GM19043 (cell line): ENCODE results near the gene ENOX1.

Source experiments
- ATAC-seq: cut with Tn5 transposase; IDR thresholded peaks from one replicate; pipeline ENCODE4 v1.9.1; 2021; ENCODE audit warnings: low read depth; ENCODE audit not compliant: unreplicated experiment

ENOX1 gene

DNA sequence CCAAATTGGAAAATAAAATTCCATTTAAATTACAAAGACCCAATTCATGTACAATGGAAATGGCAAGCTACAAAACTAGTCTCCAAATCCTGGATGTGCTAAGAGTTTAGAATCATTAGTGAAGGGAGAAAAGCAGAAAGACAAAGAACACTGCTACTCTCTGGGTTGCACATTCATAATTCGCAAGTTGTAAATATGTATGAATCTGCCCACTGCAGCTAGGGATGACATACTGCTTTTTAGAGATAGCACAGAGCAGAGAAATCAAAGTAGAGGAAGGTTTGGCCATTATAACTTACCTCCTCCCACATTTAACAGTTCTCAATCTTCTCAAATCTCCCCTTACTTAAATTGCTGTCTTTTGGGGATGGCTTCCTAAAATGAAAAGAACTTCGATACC lies 231.1 kb downstream of the ENOX1 start:
- ATAC-seq: no peak

DNA sequence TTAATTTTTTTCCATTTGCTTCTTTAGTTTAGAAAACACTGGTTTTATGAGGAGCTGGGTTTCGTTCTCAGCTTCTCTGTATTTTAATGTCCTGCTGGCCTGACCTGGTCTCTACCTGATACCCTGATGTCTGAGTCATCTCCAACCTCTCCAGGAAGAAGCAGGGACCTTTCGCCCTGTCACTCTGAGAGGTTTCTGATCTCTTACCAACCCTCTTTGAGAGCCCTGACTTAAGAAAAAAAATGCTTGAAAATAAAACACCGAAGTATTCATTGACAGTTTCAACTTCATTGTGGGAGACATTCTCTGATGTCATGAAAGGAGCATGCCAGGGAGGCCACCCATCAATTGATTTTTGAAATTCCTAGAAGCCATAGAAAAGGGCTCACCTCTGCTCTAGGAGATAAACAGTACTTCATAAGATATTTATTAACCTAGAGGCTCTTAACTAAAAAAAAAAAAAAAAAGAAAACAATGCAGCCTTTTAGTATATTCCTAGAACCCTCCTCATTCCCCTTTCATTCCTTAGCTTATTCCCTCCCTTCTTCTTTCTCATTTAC lies 234.8 kb downstream of the ENOX1 start:
- no peak for ATAC-seq

DNA sequence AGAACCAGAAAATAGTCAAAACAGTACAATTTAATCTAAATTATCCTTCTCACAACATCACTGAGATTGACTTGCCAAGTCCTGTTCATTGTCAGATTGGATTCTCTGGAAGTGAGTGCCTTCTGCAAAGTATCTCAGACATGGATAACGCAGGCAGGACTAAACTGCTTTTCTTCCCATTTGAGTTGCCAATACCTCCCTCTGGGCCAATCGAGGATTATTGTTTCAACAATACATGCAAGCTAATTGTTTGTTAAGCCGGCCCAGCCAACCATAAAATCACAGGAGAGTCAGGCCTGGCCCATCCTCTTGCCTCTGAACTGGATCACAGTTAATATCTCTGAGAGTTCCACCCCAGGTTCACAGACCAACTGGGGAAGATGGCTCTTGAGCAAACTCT lies 240.0 kb downstream of the ENOX1 start:
- no peak for ATAC-seq

DNA sequence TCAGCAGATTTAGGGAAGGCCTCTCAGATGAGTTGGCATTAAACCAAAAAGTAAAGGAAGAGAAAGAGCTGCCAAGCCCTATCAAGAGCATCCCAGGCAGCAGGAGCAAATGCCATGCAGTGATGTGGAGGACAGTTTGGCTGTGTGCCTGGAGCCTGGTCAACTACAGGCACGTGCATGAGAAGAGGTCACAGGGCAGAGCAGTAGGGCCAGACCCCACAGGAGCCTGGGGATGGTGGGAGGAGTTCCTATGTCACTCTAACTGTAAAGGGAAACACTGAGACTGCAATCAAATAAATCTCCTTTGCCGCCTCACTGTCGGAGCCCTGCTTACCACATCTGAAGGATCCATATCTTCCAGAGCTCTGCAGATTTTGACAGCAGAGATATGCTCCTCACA lies 240.5 kb downstream of the ENOX1 start:
- no peak for ATAC-seq

DNA sequence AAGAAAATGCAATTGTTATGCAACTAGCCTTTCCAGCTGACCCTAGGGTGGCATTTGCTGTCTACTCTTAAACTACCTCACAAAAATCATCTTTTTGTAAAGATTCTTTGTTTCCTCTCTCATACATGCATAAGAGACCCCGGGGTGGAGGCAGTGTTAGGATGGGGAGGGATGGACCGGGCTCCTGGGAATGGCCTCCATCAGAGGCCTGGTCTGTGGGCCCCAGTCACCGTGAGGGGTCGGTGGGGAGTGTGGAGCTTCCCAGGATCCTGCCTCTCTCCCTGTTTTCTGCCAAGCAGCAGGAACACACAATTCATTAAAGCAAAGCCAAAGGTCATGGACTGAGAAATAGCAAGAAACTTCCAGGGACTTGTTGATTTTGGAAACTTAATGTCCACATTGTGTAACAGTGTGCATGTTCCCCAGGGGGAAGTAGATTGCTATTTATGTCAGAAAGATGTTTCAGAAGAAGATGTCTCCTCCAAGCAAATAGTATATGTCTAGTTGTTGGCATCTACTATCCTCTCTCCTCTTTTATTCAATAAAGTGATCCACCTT lies 241.4 kb downstream of the ENOX1 start:
- no peak for ATAC-seq

DNA sequence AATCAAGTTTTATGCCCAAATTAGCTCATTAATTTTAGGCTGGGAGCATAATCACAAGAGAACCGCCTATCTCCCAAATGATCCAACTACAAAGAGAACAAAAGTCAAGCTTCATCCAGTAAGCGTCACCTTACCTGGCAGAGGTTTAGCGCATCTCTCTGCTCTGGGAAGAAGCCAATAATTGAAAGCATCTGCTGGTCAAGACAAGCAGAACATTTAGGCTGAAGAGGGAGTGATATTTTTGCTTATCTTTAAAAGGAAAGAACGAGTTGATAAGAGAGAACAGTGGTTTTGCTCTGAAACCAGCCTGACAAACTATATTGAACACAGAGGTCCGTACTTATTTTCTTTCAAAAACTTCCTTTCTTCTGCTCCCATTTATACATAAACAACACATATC lies 242.1 kb downstream of the ENOX1 start:
- ATAC-seq: no peak

DNA sequence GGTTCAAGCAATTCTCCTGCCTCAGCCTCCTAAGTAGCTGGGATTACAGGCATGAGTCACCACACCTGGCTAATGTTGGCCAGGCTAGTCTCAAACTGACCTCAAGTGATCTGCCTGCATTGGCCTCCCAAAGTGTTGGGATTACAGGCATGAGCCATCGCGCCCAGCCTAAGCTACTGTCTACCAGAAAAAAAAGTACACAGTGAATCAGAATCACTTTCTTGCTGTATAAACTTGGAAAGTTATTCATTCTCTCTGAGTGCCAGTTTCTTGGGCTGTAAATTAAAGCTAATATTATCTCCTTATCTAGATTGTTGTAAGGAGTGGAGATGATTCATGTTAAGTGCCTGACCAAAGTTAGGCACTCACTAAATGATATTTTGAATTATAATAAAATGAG lies 242.8 kb downstream of the ENOX1 start:
- ATAC-seq: no peak

DNA sequence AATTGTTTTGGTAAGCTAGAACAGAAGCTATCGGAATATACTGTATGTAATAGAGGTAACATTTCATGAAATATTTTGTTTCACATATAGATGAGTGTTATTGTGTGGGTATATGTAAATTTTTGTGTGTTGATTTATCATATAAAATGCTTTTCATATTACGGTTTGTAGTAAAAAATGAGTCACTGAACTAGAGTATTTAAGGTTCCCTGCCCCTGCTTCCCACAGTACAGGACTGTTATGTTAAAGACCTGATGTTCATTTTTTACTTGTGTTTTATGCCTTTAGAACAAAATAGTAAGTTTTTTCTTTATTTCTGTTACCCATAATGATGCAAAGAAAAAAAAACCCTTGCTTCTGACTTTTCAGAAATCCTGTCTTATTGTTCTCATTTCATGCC lies 243.4 kb downstream of the ENOX1 start:
- ATAC-seq: no peak

DNA sequence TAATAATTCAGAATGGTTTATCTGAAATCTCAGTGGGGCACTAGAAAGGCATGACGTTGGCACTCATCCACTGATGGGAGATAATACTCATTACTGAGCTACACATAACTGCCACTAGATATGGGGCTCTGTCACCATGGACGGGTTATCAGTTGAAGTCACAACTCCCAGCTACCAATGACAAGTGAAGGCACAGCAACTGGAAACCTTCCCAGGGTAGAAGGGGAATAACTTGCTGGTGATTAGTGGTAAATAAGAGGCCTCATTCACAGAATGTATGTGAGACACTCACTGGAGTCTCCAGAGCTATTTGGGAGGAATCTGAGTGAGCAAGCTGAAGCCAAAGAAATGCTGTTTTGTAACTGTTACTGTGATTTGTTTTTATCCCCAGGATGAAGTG lies 249.6 kb downstream of the ENOX1 start:
- no peak for ATAC-seq

DNA sequence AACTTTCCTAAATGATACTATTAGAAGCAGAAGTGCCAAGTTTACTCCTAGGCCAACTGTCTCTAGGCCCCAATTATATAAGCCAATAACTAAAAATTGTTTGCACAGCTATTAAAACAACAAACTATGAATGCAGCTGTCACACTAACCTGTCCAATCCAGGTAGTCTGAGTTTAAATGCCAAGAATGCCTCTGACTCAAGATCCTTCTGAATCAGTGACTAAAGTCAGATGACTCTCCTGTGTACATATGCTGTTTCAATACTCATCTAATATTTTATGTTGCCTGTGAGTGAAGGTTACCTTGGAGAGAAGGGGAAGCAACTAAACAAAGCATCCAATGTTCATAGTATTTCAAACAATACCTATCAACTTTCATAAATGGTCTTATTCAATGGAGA lies 257.0 kb downstream of the ENOX1 start:
- no peak for ATAC-seq

DNA sequence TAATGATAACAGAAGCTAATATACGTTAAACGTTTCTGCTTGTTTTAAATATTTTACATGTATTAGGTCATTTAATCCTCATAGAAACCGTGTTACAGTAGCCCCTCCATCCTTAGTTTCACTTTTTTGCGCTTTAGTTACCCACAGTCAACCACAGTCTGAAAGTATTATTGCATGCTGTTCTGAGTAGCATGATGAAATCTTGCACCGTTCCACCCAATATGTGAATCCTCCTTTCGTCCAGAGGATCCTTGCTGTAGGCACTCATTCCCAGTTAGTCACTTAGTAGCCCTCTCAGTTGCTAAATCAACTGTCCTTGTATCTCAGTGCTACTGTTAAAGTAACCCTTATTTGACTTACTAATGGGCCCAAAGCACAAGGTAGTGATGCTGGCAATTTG lies 257.8 kb downstream of the ENOX1 start:
- no peak for ATAC-seq

DNA sequence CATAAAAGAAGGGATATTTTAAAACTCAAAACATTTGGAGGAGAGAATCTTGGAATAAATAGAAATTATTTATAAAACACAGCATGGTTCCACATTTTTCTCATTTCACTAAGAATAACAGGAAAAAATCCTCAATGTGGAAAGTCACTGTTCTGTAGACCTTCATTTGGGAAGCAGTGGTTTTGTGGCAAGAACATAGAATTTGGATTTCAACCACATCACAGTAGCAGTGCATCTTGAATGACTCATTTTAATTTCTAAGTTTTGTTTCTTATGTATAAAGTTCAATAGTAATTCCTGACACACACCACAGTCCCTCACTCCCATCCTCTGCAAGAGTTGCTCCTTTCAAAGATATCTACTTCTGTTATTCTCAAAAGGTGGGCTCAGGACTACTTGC lies 264.0 kb downstream of the ENOX1 start:
- no peak for ATAC-seq

DNA sequence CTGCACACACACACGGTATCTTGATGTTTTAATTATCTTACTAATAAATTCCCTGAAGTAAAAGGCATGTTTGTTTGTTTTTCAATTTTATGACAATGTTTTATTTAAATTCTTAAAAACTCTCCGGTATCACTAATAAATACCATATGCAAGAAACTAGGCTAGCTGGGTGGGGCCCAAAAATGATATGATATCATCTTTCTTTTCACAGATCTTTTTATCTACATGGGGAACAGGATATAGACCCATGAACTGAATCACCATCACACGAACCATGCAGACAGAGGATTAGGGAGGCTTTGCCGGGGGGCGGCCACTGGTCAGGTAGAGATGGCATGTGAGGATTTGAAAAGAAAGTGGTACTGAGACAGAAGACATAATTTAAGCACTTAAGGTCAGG lies 266.4 kb downstream of the ENOX1 start:
- no peak for ATAC-seq

DNA sequence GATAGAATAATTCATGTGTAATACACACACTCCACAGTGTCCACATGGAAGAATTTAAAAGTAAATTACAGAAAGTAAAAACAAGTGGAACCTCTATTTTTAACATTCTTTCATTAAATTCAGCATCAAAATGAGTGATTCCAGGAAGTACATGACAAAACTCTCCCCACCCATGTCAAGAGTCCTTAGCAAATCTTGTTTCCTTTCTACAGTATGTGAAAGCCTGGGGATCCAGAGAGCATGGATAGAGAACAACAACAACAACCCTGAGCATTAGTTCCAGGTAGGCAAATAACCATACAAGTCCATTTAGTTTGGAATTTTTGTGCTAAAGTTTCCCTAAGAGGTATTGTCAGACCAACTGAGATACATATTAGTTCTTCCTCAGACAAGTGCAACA lies 267.9 kb downstream of the ENOX1 start:
- ATAC-seq: no peak

DNA sequence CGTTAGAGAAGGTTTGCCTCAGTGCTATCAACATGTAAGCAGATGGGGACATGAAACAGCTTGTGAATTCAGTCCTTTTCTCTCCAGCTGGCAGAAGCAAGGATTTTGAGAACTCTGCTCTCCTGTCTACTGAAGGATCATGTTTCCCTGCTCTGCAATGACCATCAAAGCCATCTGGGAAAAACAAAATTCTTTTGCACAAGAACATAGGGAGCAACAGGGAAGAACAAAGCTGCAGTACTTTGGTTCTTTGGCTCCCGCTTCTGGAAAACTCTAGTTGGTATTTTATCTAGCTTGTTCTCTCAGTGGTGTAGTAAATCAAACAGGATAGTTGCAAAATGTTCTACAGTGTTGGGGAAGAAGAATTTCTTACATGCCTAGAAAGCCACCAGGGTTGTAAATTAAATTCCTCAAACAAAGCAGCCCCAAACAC lies 270.4 kb downstream of the ENOX1 start:
- ATAC-seq: no peak

DNA sequence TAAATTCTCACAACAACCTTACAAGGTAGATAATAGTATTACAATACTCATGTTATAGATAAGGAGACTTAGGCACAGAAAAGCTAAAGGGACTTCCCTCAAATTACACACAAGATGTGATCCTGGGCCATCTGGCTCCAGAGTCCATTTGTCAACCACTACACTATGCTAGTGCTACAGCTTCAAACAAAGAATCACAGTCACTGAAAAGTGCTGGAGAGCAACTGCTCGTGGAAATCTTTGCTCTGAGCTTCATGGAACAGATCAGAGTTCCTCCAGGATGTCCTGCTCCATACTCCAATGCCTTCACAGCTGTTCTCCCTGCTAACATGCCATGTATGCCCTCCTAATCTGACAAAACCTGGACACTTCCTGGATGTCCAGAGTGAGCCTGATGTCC lies 271.2 kb downstream of the ENOX1 start:
- ATAC-seq: no peak

DNA sequence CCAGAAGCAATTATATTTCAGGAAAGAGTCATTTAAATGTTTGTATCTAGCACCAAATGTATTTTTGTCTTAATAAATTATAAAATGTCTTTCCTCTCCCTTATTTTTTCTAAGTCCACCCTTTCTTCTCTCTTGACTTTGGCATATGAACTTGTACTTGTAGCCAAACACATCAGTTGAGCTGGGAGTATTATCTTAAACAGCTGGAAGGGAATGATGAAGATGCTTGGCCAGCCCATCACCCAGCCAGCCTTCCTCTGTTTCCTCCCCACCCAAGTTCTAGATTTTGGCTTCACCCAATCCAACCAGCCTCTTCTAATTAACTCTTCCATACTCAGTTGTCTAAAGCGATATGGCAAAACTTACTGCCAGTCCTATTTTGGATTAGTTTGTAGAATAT lies 272.5 kb downstream of the ENOX1 start:
- no peak for ATAC-seq

DNA sequence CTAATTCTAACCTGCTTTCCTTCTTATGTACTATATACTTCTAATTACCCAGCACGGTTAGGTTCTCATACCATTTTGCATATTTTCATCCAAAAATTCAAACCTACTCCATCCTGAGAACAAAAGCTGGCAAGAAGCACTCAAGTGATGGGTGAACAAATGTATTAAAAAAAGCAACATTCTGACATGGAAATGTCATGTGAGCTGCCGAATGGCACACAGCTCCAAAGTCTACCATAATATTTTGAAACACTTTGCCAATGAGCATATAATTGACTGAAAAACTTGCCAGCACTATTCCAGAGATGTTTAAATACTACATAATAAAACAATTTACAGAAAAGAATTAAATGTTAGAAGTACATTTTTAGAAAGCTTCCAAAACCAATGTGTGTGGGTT lies 274.6 kb downstream of the ENOX1 start:
- no peak for ATAC-seq

DNA sequence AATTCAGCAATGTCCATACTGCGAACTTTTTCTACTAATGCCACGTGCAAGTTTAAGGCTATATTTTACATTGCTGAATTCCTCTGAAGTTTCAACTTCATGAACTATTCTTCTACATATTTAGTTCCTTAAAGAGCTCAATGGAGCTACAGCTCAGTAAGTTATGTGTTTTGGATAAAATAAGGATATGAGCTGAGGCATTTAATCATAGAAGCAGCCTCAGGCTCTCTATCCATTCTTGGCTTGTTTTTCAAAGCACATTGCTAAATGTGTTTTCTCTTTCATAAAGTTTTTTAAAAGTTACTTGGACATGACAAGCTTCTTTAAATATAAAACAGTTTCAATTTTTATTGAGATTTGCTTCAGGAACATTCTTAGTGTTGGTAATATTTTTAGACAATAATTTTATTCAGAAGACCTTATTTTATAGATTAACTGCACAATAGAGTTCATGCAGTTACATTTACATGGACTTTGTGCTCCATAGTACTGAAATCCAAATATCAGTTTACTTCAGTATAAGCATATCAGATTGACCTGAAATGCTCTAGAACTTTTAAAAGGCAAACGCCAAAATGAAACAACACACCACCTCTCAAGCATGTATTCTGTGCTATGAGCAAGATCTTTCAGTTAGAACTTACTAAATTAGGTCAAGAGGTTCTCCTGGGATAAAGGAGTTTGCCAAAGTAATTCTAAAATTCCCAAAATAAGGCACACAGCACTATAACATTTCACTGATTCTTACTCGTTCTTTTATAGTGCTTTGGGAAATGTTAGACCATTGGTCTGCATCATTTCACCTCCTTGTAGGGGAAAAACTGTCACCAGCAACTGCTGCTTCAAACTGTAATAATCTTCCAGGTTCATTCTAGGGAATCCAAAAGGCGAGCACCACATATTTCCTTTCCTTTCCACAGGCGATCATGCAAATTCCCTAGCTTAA lies 275.5 kb downstream of the ENOX1 start:
- ATAC-seq: no peak

DNA sequence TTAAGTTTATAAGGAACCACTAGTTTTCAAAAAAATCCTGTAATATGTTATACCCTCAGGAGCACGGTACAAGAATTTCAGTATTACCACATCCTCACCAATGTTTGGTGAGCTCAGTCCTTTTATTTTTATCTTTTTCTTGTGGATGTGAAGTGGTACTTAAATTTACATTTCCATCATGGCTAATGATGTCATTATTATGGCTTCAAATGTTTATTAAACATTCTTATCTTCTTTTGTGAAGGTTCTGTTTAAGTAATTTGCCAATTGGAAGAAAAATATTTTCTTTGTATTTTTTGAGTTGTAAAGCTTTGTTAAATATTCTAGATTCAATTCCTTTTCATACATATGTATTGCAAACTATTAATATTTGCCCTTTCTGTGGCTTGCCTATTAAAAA lies 291.0 kb downstream of the ENOX1 start:
- ATAC-seq: no peak

DNA sequence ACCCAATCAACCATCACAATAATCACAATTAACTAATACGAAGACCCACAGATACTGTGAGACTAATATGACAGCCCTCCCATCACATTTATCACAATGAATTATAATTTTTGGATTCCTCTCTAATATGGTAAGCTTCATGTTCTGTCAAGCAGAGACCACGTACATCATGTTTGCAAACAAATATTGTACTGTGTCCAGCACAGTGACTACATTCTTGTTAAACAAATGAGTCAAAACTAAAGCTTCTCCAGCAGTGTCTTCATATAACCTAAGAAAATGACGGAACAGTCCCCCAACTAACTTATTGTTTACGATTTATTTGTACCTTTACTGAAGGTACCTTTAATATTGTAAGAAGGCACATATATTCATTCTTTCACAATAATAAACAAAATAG lies 292.6 kb downstream of the ENOX1 start:
- ATAC-seq: no peak

DNA sequence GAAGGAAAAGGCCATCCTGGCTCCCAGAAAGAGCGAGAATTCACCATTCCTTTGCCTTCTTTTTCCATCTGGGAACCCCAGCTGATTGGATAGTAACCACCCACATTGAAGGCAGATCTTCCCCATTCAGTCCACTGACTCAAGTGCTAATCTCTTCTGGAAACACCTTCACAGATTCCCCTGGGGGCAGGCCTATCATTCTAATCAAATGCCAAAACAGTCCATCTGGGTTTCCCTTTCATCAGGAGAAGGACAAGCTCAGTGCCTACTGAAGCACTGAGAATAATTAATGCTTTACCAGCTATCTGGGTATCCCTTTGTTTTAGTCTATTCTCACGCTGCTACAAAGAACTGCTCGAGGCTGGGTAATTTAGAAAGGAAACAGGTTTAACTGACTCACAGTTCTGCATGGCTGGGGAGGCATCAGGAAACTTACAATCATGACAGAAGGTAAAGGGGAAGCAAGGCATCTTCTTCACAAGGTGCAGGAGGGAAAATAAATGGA lies 293.2 kb downstream of the ENOX1 start:
- no peak for ATAC-seq
